Prostate gland (tissue), 2 donors: Measurements from ENCODE around the gene XDH. TPM values are rescaled to one million over a fixed set of nuclear protein-coding genes. Genes with fewer than 3 reads are reported as not detected.

Source experiments
- DNase-seq: peaks from one replicate; pipeline ENCODE4 v3.0.0-alpha.2; 2019; ENCODE audit warnings: low spot score
- H3K27ac ChIP-seq, 2 donors: fragments of 200-600 bp; sonication (generic); 2 replicates each; pipeline ENCODE4 v1.5.1; 2017 to 2019
- H3K27me3 ChIP-seq: fragments of 200-600 bp; sonication (generic); replicated peaks from 2 replicates; pipeline ENCODE4 v1.5.1; 2019; ENCODE audit not compliant: insufficient read depth
- H3K36me3 ChIP-seq, 2 donors: fragments of 200-600 bp; sonication (generic); 1 replicate in 1 of 2; 2 replicates in 1 of 2; pipeline versions ENCODE4 v1.5.1 to v1.8.1; 2017 to 2019
- H3K4me1 ChIP-seq: fragments of 200-600 bp; sonication (generic); replicated peaks from 2 replicates; pipeline ENCODE4 v1.5.1; 2019
- H3K4me3 ChIP-seq, 2 donors: fragments of 200-600 bp; sonication (generic); 2 replicates each; pipeline ENCODE4 v1.5.1; 2017 to 2019
- H3K9me3 ChIP-seq: fragments of 200-600 bp; sonication (generic); 2 replicates; pipeline ENCODE4 v1.5.1; 2017
- CTCF ChIP-seq, 4 experiments: fragments of 200-600 bp in 2 of 4; fragments of 450-650 bp in 2 of 4; sonication (generic) in 2 of 4; IDR thresholded peaks; 1 replicate in 3 of 4; 2 replicates in 1 of 4; pipeline ENCODE4 v1.5.1; 2016 to 2019; ENCODE audit warnings: antibody characterized with exemption in 4 of 4, mild to moderate bottlenecking in 2 of 4, moderate library complexity in 2 of 4
- POLR2A ChIP-seq: fragments of 450-650 bp; IDR thresholded peaks from one replicate; pipeline ENCODE4 v1.6.1; 2016; ENCODE audit warnings: antibody characterized with exemption, mild to moderate bottlenecking
- POLR2AphosphoS5 ChIP-seq: sonication (generic); formaldehyde crosslinking; IDR thresholded peaks from one replicate; pipeline ENCODE4 v1.6.1; 2017; ENCODE audit warnings: antibody characterized with exemption
- WGBS: methylation state at CpG from one replicate; pipeline ENCODE4 v1.1.5; 2018; 5-methylcytosine and 5-hydroxymethylcytosine counted together
- intact Hi-C: fragments of 100-400 bp; cut with DNase I; formaldehyde crosslinking; loops from one replicate; pipeline ENCODE4 v1.14.2; 2022
- total RNA-seq, 2 donors: library from RNA; depleted of rRNA; stranded (reverse); fragments of >200 nt; gene quantifications; one replicate each; pipeline ENCODE4 v1.1.0, GENCODE V29; 2016

The XDH gene
- total RNA-seq, 2 donors from 2014 or later = 1.2 to 2.5 TPM

DNA sequence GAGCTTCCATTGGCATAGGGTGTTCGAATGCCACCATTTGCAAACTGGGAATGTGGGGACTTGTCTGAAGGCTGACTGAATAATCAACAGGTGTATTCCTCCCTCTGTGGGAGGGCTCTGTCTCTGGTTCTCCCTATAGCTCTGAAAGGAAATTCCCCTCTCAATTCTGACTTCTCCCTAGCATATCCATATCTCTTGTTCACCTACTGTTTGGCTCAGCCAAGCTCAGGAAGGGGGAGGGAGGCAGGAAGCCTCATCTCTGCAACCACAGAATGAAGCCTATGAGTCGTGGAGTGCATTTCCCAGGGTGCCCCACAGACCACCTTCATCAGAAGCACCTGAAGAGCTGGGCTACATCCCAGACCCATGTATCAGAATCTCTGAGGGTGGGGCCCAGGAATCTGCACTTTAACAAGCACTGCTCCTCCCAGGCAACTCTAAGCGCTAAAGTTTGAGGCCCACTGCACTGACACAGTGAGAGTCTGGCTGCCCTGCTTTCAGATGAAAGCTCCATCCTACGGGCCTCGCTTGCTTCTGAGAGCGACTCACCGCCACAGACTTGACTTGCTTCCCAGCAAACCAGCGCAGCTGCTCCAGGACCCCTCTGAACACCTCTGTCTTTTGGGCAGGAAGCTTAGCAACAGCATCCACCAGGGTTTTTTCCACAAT lies 32.0 kb downstream of the XDH start:
- no peak overlapping the region for H3K4me3 ChIP-seq
- DNase-seq = no peak
- no peak overlapping the region for H3K27ac ChIP-seq
- 86% methylated on average over 8 of the region's 8 CpGs for WGBS
- no peaks in the 10 kb centered on the region for H3K9me3 ChIP-seq
- H3K4me1 ChIP-seq = no peaks in the 10 kb centered on the region
- TF ChIP-seq POLR2A = no peak
- no peak for TF ChIP-seq POLR2AphosphoS5
- TF ChIP-seq CTCF (IDR thresholded peaks at IDR 0.05) = no peak
- intact Hi-C loops = no loop called here
- no peaks in the 10 kb centered on the region for H3K27me3 ChIP-seq
- no peaks in the 10 kb centered on the region for H3K36me3 ChIP-seq

- Histone ChIP-seq H3K27ac (no peak overlapping the region), H3K4me3 (no peak overlapping the region), H3K36me3 (no peaks in the 10 kb centered on the region), H3K9me3 (no peaks in the 10 kb centered on the region), H3K27me3 (no peaks in the 10 kb centered on the region), H3K4me1 (no peaks in the 10 kb centered on the region)
- 92% methylated on average over 6 of the region's 6 CpGs for WGBS
- TF ChIP-seq POLR2AphosphoS5 (no peak), CTCF (IDR thresholded peaks at IDR 0.05) (no peak), POLR2A (no peak)
- intact Hi-C loops = no loop called here
- DNase-seq = no peak
Observed at GRCh38 chr2:31381601-31382000, 32.9 kb downstream of the XDH start.

- intact Hi-C loops = no loop called here
- TF ChIP-seq POLR2A (no peak), CTCF (IDR thresholded peaks at IDR 0.05) (no peak), POLR2AphosphoS5 (no peak)
- Histone ChIP-seq H3K4me3 (no peak overlapping the region), H3K4me1 (no peaks in the 10 kb centered on the region), H3K27me3 (no peaks in the 10 kb centered on the region), H3K36me3 (no peaks in the 10 kb centered on the region), H3K9me3 (no peaks in the 10 kb centered on the region), H3K27ac (no peak overlapping the region)
- WGBS = 98% methylated on average over 3 of the region's 3 CpGs
- no peak for DNase-seq
Observed at GRCh38 chr2:31380243-31380642, 34.3 kb downstream of the XDH start.

- Histone ChIP-seq H3K9me3 (no peaks in the 10 kb centered on the region), H3K27ac (no peak overlapping the region), H3K27me3 (no peaks in the 10 kb centered on the region), H3K4me1 (no peaks in the 10 kb centered on the region), H3K4me3 (no peak overlapping the region), H3K36me3 (no peaks in the 10 kb centered on the region)
- TF ChIP-seq CTCF (IDR thresholded peaks at IDR 0.05) = no peak
- no peak for TF ChIP-seq POLR2AphosphoS5
- no peak for TF ChIP-seq POLR2A
- intact Hi-C loops = no loop called here
- WGBS = 100% methylated on average over 1 of the region's 1 CpG
- no peak for DNase-seq
Observed at GRCh38 chr2:31379747-31380146, 34.8 kb downstream of the XDH start.

GRCh38 chr2:31378791-31379501 lies 35.6 kb downstream of the XDH start:
- no peak for DNase-seq
- 89% methylated on average over 6 of the region's 6 CpGs for WGBS

More at GRCh38 chr2:31378791-31379501, 35.6 kb downstream of the XDH start:
- Histone ChIP-seq H3K9me3 (no peaks in the 10 kb centered on the region), H3K36me3 (no peaks in the 10 kb centered on the region), H3K4me3 (no peak overlapping the region), H3K27me3 (no peaks in the 10 kb centered on the region), H3K4me1 (no peaks in the 10 kb centered on the region), H3K27ac (no peak overlapping the region)
- no peak for TF ChIP-seq POLR2AphosphoS5
- TF ChIP-seq CTCF (IDR thresholded peaks at IDR 0.05) = no peak
- no peak for TF ChIP-seq POLR2A
- intact Hi-C loops = no loop called here
